RWPE2 (cell line): ENCODE measurements around the gene LPCAT3.

ENCODE experiments used
- ATAC-seq: fragments of 200-7000 bp; cut with Tn5 transposase; 3 replicates; pipeline ENCODE4 v1.9.1; 2021; ENCODE audit warnings: low read depth
- DNase-seq: peaks from one replicate; pipeline ENCODE4 v3.0.0-alpha.2; 2020; ENCODE audit warnings: low spot score
- H3K27ac ChIP-seq: fragments of 450-650 bp; 2 replicates; pipeline ENCODE4 v1.5.1; 2017; ENCODE audit warnings: mild to moderate bottlenecking; ENCODE audit not compliant: poor library complexity, severe bottlenecking
- H3K27me3 ChIP-seq: fragments of 250-450 bp; sonication (Bioruptor Pico); 2 replicates; pipeline ENCODE4 v1.5.1; 2021; ENCODE audit warnings: mild to moderate bottlenecking, moderate library complexity; ENCODE audit not compliant: insufficient read depth, poor library complexity, severe bottlenecking
- H3K36me3 ChIP-seq: fragments of 250-450 bp; sonication (Bioruptor Pico); 2 replicates; pipeline ENCODE4 v1.5.1; 2020; ENCODE audit warnings: low read depth, mild to moderate bottlenecking, moderate library complexity
- H3K4me1 ChIP-seq: fragments of 250-450 bp; sonication (Bioruptor Pico); 2 replicates; pipeline ENCODE4 v1.5.1; 2021; ENCODE audit warnings: mild to moderate bottlenecking, moderate library complexity; ENCODE audit not compliant: insufficient read depth, poor library complexity, severe bottlenecking
- H3K4me3 ChIP-seq: fragments of 250-450 bp; sonication (Bioruptor Pico); 2 replicates; pipeline ENCODE4 v1.5.1; 2021; ENCODE audit warnings: mild to moderate bottlenecking, moderate library complexity; ENCODE audit not compliant: severe bottlenecking
- H3K9me3 ChIP-seq: fragments of 250-450 bp; sonication (Bioruptor Pico); 2 replicates; pipeline ENCODE4 v1.5.1; 2021; ENCODE audit warnings: mild to moderate bottlenecking, moderate library complexity; ENCODE audit not compliant: severe bottlenecking
- CTCF ChIP-seq: fragments of 450-650 bp; IDR thresholded peaks from one replicate; pipeline ENCODE4 v1.5.1; 2017; ENCODE audit warnings: mild to moderate bottlenecking, moderate library complexity; ENCODE audit not compliant: poor library complexity, severe bottlenecking

LPCAT3 gene

GRCh38 chr12:6963016-6963731, 55.1 kb downstream of the LPCAT3 start:
- Histone ChIP-seq H3K27me3 (no peaks in the 10 kb centered on the region), H3K27ac (peak overlapping the region; percentile 87), H3K9me3 (no peaks in the 10 kb centered on the region), H3K36me3 (peaks cover 45% of the 10 kb centered on the region), H3K4me1 (peaks cover 23% of the 10 kb centered on the region), H3K4me3 (peak overlapping the region; percentile 95)
- TF ChIP-seq CTCF, result no peak
- ATAC-seq, result peak; percentile 77
- DNase-seq, result peak; percentile 96

- DNase-seq, result peak; percentile 67
- H3K27me3 ChIP-seq, result no peaks in the 10 kb centered on the region
- H3K27ac ChIP-seq, result peak overlapping the region; percentile 87
- peaks cover 23% of the 10 kb centered on the region for H3K4me1 ChIP-seq
- peak; percentile 6; the same call in 2 of the 3 replicates for ATAC-seq
- H3K9me3 ChIP-seq, result no peaks in the 10 kb centered on the region
- H3K4me3 ChIP-seq, result peak overlapping the region; percentile 95
- H3K36me3 ChIP-seq, result peaks cover 37% of the 10 kb centered on the region
- TF ChIP-seq CTCF, result peak; percentile 41
These were observed 55.8 kb downstream of the LPCAT3 start for GRCh38 chr12:6962285-6963015.

- TF ChIP-seq CTCF, result peak; percentile 80
- Histone ChIP-seq H3K9me3 (no peaks in the 10 kb centered on the region), H3K27me3 (no peaks in the 10 kb centered on the region), H3K27ac (peak overlapping the region; percentile 87), H3K36me3 (peaks cover 31% of the 10 kb centered on the region), H3K4me3 (peak overlapping the region; percentile 95), H3K4me1 (peaks cover 23% of the 10 kb centered on the region)
- peak; percentile 27 for ATAC-seq
- peak; percentile 78 for DNase-seq
These were observed 56.5 kb downstream of the LPCAT3 start for GRCh38 chr12:6961695-6962284.

- no peaks in the 10 kb centered on the region for H3K9me3 ChIP-seq
- H3K27me3 ChIP-seq, result no peaks in the 10 kb centered on the region
- peaks cover 26% of the 10 kb centered on the region for H3K36me3 ChIP-seq
- peaks cover 23% of the 10 kb centered on the region for H3K4me1 ChIP-seq
- peak overlapping the region; percentile 87 for H3K27ac ChIP-seq
- DNase-seq (peak; percentile 65), ATAC-seq (no peak)
- no peak for TF ChIP-seq CTCF
- H3K4me3 ChIP-seq, result peak overlapping the region; percentile 95
These were observed 57.0 kb downstream of the LPCAT3 start for GRCh38 chr12:6961278-6961694.
